ENCODE results near the gene DUT. TPM values are rescaled to one million over a fixed set of nuclear protein-coding genes. Genes with fewer than 3 reads are reported as not detected.

Gene DUT
- total RNA-seq, 1 donor from 2014 or later = 81.0 TPM

DNA sequence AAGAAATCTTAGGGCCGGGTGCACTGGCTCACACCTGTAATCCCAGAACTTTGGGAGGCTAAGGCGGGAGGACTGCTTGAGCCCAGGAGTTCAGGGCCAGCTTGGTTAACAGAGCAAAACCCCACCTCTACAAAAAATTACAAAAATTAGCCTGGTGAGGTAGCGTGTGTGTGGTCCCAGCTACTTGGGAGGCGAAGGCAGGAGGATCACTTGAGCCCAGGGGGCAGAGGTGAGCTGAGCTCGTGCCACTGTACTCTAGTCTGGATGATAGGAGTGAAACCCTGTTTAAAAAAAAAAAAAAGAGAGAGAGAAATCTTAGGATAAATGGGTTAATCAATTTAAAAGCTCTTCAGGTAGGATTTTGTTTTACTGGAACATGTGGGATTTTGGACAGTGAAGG, 31.2 kb upstream of the DUT start:
- Mint-ChIP-seq H3K27me3 (ENCODE audit: unreplicated experiment) (peaks cover 31% of the 10 kb centered on the region), H3K4me3 (ENCODE audit: unreplicated experiment) (no peak overlapping the region), H3K27ac (ENCODE audit: unreplicated experiment) (no peak overlapping the region), H3K36me3 (ENCODE audit: unreplicated experiment) (no peaks in the 10 kb centered on the region), H3K4me1 (ENCODE audit: unreplicated experiment) (no peaks in the 10 kb centered on the region), H3K9me3 (ENCODE audit: unreplicated experiment) (no peaks in the 10 kb centered on the region)
- TF ChIP-seq, protein P1, sequence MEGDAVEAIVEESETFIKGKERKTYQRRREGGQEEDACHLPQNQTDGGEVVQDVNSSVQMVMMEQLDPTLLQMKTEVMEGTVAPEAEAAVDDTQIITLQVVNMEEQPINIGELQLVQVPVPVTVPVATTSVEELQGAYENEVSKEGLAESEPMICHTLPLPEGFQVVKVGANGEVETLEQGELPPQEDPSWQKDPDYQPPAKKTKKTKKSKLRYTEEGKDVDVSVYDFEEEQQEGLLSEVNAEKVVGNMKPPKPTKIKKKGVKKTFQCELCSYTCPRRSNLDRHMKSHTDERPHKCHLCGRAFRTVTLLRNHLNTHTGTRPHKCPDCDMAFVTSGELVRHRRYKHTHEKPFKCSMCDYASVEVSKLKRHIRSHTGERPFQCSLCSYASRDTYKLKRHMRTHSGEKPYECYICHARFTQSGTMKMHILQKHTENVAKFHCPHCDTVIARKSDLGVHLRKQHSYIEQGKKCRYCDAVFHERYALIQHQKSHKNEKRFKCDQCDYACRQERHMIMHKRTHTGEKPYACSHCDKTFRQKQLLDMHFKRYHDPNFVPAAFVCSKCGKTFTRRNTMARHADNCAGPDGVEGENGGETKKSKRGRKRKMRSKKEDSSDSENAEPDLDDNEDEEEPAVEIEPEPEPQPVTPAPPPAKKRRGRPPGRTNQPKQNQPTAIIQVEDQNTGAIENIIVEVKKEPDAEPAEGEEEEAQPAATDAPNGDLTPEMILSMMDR (IDR thresholded peaks at IDR 0.05) = no peak
- no peak for DNase-seq (ENCODE audit: extremely low spot score, unreplicated experiment)

DNA sequence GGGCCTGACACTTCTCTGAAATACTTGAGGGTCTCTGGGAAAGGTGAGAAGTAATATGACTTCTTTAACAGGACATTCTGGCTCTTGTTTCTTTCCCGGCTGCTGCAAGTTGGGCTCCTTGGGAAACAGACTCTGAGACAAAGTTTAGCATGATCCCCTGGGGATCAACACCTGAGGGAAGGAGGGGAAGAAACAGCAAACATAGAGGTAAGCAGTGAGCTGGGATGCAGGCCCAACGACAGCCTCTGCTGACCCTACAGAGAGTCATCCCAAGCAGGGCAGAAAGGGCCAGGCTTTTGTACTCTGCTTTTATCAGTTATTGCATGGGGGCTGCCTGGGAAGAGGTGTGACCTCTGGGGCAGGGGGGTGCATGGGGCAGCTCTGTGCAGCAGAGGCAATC, 26.8 kb upstream of the DUT start:
- Mint-ChIP-seq H3K4me1 (ENCODE audit: unreplicated experiment) (no peaks in the 10 kb centered on the region), H3K4me3 (ENCODE audit: unreplicated experiment) (no peak overlapping the region), H3K27ac (ENCODE audit: unreplicated experiment) (no peak overlapping the region), H3K36me3 (ENCODE audit: unreplicated experiment) (no peaks in the 10 kb centered on the region), H3K27me3 (ENCODE audit: unreplicated experiment) (peaks cover 20% of the 10 kb centered on the region), H3K9me3 (ENCODE audit: unreplicated experiment) (no peaks in the 10 kb centered on the region)
- TF ChIP-seq, protein P1 (IDR thresholded peaks at IDR 0.05) = no peak
- DNase-seq (ENCODE audit: extremely low spot score, unreplicated experiment) = no peak

DNA sequence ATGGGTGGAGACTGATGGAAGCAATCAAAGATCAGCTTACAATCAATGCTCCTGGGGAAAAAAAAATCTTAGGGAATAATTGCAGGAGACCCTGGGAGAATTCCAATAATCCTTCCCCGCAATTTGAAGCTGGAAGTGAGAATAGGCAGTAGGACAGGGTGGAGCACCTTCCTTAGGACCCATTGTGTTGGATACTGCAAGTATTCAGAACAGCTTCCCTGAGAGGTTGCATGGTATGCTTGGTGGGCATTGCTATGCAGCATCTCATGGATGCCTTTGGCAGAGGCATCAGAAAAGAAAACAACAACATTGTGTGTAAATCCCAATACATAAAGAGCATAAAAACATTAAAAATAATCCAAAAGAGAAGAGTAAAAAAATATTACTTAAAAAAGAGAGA, 24.6 kb upstream of the DUT start:
- H3K27ac Mint-ChIP-seq (ENCODE audit: unreplicated experiment) = no peak overlapping the region
- TF ChIP-seq, protein P1 (IDR thresholded peaks at IDR 0.05) = no peak
- H3K36me3 Mint-ChIP-seq (ENCODE audit: unreplicated experiment) = no peaks in the 10 kb centered on the region

DNA sequence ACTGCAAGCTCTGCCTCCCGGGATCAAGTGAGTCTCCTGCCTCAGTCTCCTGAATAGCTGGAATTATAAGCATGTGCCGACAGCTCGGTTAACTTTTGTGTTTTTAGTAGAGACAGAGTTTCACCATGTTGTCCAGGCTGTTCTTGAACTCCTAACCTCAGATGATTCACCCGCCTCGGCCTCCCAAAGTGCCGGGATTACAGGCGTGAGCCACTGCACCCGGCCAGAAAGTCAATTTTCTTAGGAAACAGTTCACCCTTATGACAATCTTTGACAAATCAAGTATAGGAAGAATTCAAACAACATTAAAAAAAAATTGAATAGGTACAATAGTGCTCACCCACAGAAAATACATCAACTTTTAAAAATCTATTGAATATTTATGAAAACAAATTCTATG, 23.6 kb upstream of the DUT start:
- Mint-ChIP-seq H3K4me3 (ENCODE audit: unreplicated experiment) (no peak overlapping the region), H3K4me1 (ENCODE audit: unreplicated experiment) (no peaks in the 10 kb centered on the region), H3K27ac (ENCODE audit: unreplicated experiment) (no peak overlapping the region), H3K27me3 (ENCODE audit: unreplicated experiment) (peaks cover 18% of the 10 kb centered on the region), H3K9me3 (ENCODE audit: unreplicated experiment) (no peaks in the 10 kb centered on the region), H3K36me3 (ENCODE audit: unreplicated experiment) (no peaks in the 10 kb centered on the region)
- no peak for DNase-seq (ENCODE audit: extremely low spot score, unreplicated experiment)
- TF ChIP-seq, protein P1 (IDR thresholded peaks at IDR 0.05) = no peak

More for the DNA sequence above, 24.6 kb upstream of the DUT start:
- Mint-ChIP-seq H3K27me3 (ENCODE audit: unreplicated experiment) (peaks cover 14% of the 10 kb centered on the region), H3K4me1 (ENCODE audit: unreplicated experiment) (no peaks in the 10 kb centered on the region), H3K9me3 (ENCODE audit: unreplicated experiment) (no peaks in the 10 kb centered on the region), H3K4me3 (ENCODE audit: unreplicated experiment) (no peak overlapping the region)
- DNase-seq (ENCODE audit: extremely low spot score, unreplicated experiment) = no peak

DNA sequence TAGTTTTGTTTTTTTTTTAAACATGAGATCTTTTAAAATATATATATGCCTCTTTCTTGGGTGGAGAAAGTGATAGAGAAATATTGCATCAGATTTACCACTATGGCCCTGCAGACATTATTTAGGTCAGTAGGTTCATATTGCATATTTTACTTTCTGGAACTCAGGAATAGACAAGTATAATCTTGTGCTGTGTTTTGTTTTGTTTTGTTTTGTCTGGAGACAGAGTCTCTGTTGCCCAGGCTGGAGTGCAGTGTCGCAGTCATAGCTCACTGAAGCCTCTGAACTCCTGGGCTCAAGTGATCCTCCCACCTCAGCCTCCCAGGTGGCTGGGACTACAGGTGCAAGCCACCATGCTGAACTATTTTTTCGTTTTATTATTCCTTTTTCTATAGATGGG, 21.5 kb upstream of the DUT start:
- no peak overlapping the region for H3K4me3 Mint-ChIP-seq (ENCODE audit: unreplicated experiment)
- H3K27ac Mint-ChIP-seq (ENCODE audit: unreplicated experiment) = no peak overlapping the region
- H3K27me3 Mint-ChIP-seq (ENCODE audit: unreplicated experiment) = peaks cover 18% of the 10 kb centered on the region
- no peaks in the 10 kb centered on the region for H3K4me1 Mint-ChIP-seq (ENCODE audit: unreplicated experiment)
- no peaks in the 10 kb centered on the region for H3K9me3 Mint-ChIP-seq (ENCODE audit: unreplicated experiment)
- H3K36me3 Mint-ChIP-seq (ENCODE audit: unreplicated experiment) = no peaks in the 10 kb centered on the region
- TF ChIP-seq, protein P1 (IDR thresholded peaks at IDR 0.05) = no peak
- DNase-seq (ENCODE audit: extremely low spot score, unreplicated experiment) = no peak

Data from osteocyte (in vitro differentiated cells).